Endothelial cell of umbilical vein (primary cell): ENCODE data around the gene CNNM4. TPM values are rescaled to one million over a fixed set of nuclear protein-coding genes. Genes with fewer than 3 reads are reported as not detected.
A peak's percentile ranks its signal among the peaks of the same experiment; 100 is the strongest.

Experiments used
- BruUV-seq: library from RNA; stranded (reverse); fragments of 400-500 nt; replicated peaks from 2 replicates; lab custom pipeline; 2021; lab: Mats Ljungman, UMichigan
- CTCF ChIA-PET: fragments of 300-600, 350-600 bp; sonication (Branson Sonifier 250); formaldehyde crosslinking; loops from one replicate; lab custom pipeline; 2021; ENCODE audit warnings: antibody characterized with exemption, inconsistent platforms; lab: Charles Lee
- POLR2A ChIA-PET: fragments of 300-600, 350-600 bp; sonication (Branson Sonifier 250); formaldehyde crosslinking; loops from one replicate; lab custom pipeline; 2021; ENCODE audit warnings: antibody characterized with exemption, inconsistent platforms; lab: Charles Lee
- DNase-seq: peaks from one replicate; pipeline ENCODE4 v3.0.0-alpha.2; 2011; ENCODE audit warnings: low read depth, low spot score
- FAIRE-seq: peaks from 2 replicates; lab custom pipeline; 2011; peaks lifted over from hg19 to GRCh38; lab: Jason Lieb, UNC
- H2AFZ ChIP-seq: 2 replicates; pipeline ENCODE4 v1.6.0; 2012; ENCODE audit warnings: low read depth, low read length, control low read depth, inconsistent platforms
- H3K27ac ChIP-seq: 2 replicates; pipeline ENCODE4 v1.5.1; 2011; ENCODE audit warnings: low read depth, mild to moderate bottlenecking, control low read depth, low read length, moderate library complexity; ENCODE audit not compliant: insufficient read depth
- H3K27me3 ChIP-seq, 2 experiments: 2 replicates each; pipeline versions ENCODE4 v1.6.0 to v1.6.1; 2011; ENCODE audit warnings: low read length in 2 of 2, mixed read lengths in 1 of 2; ENCODE audit not compliant: control insufficient read depth in 2 of 2, insufficient read depth in 2 of 2
- H3K36me3 ChIP-seq, 2 experiments: 2 replicates in 1 of 2; 3 replicates in 1 of 2; pipeline ENCODE4 v1.5.1; 2011; ENCODE audit warnings: low read length in 2 of 2, mild to moderate bottlenecking in 1 of 2, moderate library complexity in 1 of 2; ENCODE audit not compliant: control insufficient read depth in 2 of 2, insufficient read depth in 2 of 2; ENCODE audit errors: extremely low read depth in 1 of 2
- H3K4me1 ChIP-seq: 3 replicates; pipeline ENCODE4 v1.5.1; 2011; ENCODE audit warnings: mild to moderate bottlenecking, low read length; ENCODE audit not compliant: control insufficient read depth, insufficient read depth; ENCODE audit errors: extremely low read depth
- H3K4me2 ChIP-seq: 2 replicates; pipeline ENCODE4 v1.6.1; 2011; ENCODE audit warnings: low read length, control low read depth, mixed read lengths; ENCODE audit not compliant: insufficient read depth
- H3K4me3 ChIP-seq, 3 experiments: fragments of 200-600 bp in 1 of 3; sonication (generic), shearing (Covaris generic) in 1 of 3; replicated peaks in 1 of 3; 2 replicates each; pipeline ENCODE4 v1.5.1; 2011 to 2016; ENCODE audit warnings: control low read depth in 3 of 3, low read length in 3 of 3, mild to moderate bottlenecking in 2 of 3, inconsistent platforms in 1 of 3, low read depth in 1 of 3, moderate library complexity in 1 of 3; ENCODE audit not compliant: insufficient read depth in 1 of 3
- H3K79me2 ChIP-seq: 2 replicates; pipeline ENCODE4 v1.6.0; 2012; ENCODE audit warnings: low read length, inconsistent platforms; ENCODE audit not compliant: control insufficient read depth, insufficient read depth
- H3K9ac ChIP-seq: replicated peaks from 2 replicates; pipeline ENCODE3; 2011; ENCODE audit warnings: low read length, control low read depth; ENCODE audit not compliant: insufficient read depth; ENCODE audit errors: extremely low read depth
- H3K9me1 ChIP-seq: replicated peaks from 3 replicates; pipeline ENCODE4 v1.6.0; 2011; ENCODE audit warnings: mild to moderate bottlenecking, low read length; ENCODE audit not compliant: control insufficient read depth, insufficient read depth; ENCODE audit errors: extremely low read depth
- H3K9me3 ChIP-seq: replicated peaks from 2 replicates; pipeline ENCODE4 v1.5.1; 2012; ENCODE audit warnings: low read length, inconsistent platforms; ENCODE audit not compliant: control insufficient read depth, insufficient read depth
- H4K20me1 ChIP-seq: replicated peaks from 2 replicates; pipeline ENCODE3; 2011; ENCODE audit warnings: mild to moderate bottlenecking, low read length; ENCODE audit not compliant: control insufficient read depth, insufficient read depth; ENCODE audit errors: extremely low read depth
- CTCF ChIP-seq, 2 donors: IDR thresholded peaks; 1 replicate in 1 of 2; 2 replicates in 1 of 2; pipeline ENCODE4 v1.5.1; 2011; ENCODE audit warnings: low read length in 2 of 2, mild to moderate bottlenecking in 2 of 2, moderate library complexity in 2 of 2, control low read depth in 1 of 2, inconsistent platforms in 1 of 2, low read depth in 1 of 2; ENCODE audit not compliant: insufficient read depth in 1 of 2; ENCODE audit errors: extremely low read depth in 1 of 2
- EZH2 ChIP-seq: IDR thresholded peaks from 2 replicates; pipeline ENCODE4 v1.6.1; 2012; ENCODE audit warnings: borderline replicate concordance, low read depth, mild to moderate bottlenecking, moderate library complexity, low read length, inconsistent platforms; ENCODE audit not compliant: severe bottlenecking
- FOS ChIP-seq: IDR thresholded peaks from 2 replicates; pipeline ENCODE4 v1.6.1; 2011; ENCODE audit warnings: mild to moderate bottlenecking, low read length, moderate library complexity, borderline replicate concordance; ENCODE audit not compliant: insufficient read depth
- GATA2 ChIP-seq: IDR thresholded peaks from 2 replicates; pipeline ENCODE4 v1.7.0; 2011; ENCODE audit warnings: low read depth, mild to moderate bottlenecking, moderate library complexity, mixed read lengths, low read length; ENCODE audit not compliant: insufficient read length, insufficient read depth
- JUN ChIP-seq: IDR thresholded peaks from 2 replicates; pipeline ENCODE4 v1.6.1; 2011; ENCODE audit warnings: borderline replicate concordance, low read depth; ENCODE audit not compliant: insufficient read length, insufficient read depth
- MAX ChIP-seq: IDR thresholded peaks from 2 replicates; pipeline ENCODE4 v1.6.1; 2011; ENCODE audit not compliant: insufficient read depth, insufficient read length
- MYC ChIP-seq: IDR thresholded peaks from one replicate; pipeline ENCODE4 v1.6.1; 2011; ENCODE audit warnings: mild to moderate bottlenecking, low read depth, low read length
- POLR2A ChIP-seq: IDR thresholded peaks from 2 replicates; pipeline ENCODE4 v1.6.1; 2012; ENCODE audit warnings: low read depth, mild to moderate bottlenecking, control low read depth, low read length
- POLR2AphosphoS5 ChIP-seq: IDR thresholded peaks from 2 replicates; pipeline ENCODE4 v1.6.1; 2012; ENCODE audit warnings: low read depth, mild to moderate bottlenecking, control low read depth, low read length, moderate library complexity; ENCODE audit not compliant: insufficient read depth
- dilution Hi-C: fragments of 300-500 bp; cut with MboI; formaldehyde crosslinking; loops from one replicate; pipeline ENCODE4 v1.15.0; 2019; ENCODE audit warnings: low sequenced_read_pairs; ENCODE audit not compliant: extremely low pct_ligation_motif_present
- intact Hi-C: fragments of 100-400 bp; cut with micrococcal nuclease; formaldehyde crosslinking; loops from one replicate; pipeline ENCODE4 v1.10.0; 2022
- polyA plus RNA-seq, 4 experiments: library from polyadenylated mRNA; depleted of rRNA in 3 of 4; stranded (reverse) in 3 of 4; unstranded in 1 of 4; fragments of >200 nt; gene quantifications; 2 replicates each; pipeline versions ENCODE4 v1.2.1 to v1.2.3, GENCODE V29; 2011 to 2012; ENCODE audit warnings: missing spikeins in 1 of 4
- total RNA-seq: library from RNA; stranded (reverse); gene quantifications from 2 replicates; pipeline ENCODE4 v1.2.3, GENCODE V29; 2021

Gene CNNM4
- total and polyA plus RNA-seq, 2 donors (not counting 3 experiments of a cell fraction or from before 2014, with no cell fraction given) = 4.7 to 5.3 TPM

- ChIA-PET POLR2A (interaction anchor here (0.7 to 1.9 kb wide), 6 partner anchors 11 to 254 kb away, joined by 3 to 14 read pairs (median 5); partner anchors contain the start of gene CNNM3), CTCF (interaction anchor here (0.6 to 4.3 kb wide), 24 partner anchors 10 to 254 kb away, joined by 3 to 81 read pairs (median 6); partner anchors contain the start of genes ANKRD36, CNNM3 and SEMA4C)
Observed at GRCh38 chr2:96857667-96858372, 97.1 kb downstream of the CNNM4 start, which contains the start of gene ANKRD39. ANKRD39 (minus strand) TSS chr2:96858016; CDS start chr2:96857987, 29 bp downstream.

More at GRCh38 chr2:96857667-96858372, 97.1 kb downstream of the CNNM4 start, which contains the start of gene ANKRD39:
- H2AFZ ChIP-seq = peak within 1 kb of the TSS; percentile 84
- H3K27me3 ChIP-seq = no peaks in the 10 kb centered on the region
- peaks cover 0 to 20% of the 10 kb centered on the region in 2 experiments for H3K36me3 ChIP-seq
- BruUV-seq = no TSS peak
- dilution Hi-C loops (no loop called here), intact Hi-C loops (loop anchor here (1.0 to 2.0 kb wide), 6 partner anchors 9 to 255 kb away; partner anchors contain the start of genes ANKRD36, CNNM3 and CNNM4)
- H3K79me2 ChIP-seq = peaks cover 3% of the 10 kb centered on the region
- H3K27ac ChIP-seq = peak within 1 kb of the TSS; percentile 10
- peak; percentile 99 for DNase-seq
- FAIRE-seq = peak; percentile 97
- peak within 1 kb of the TSS; percentile 42 for H3K9ac ChIP-seq
- H4K20me1 ChIP-seq = no peaks in the 10 kb centered on the region
- no peaks in the 10 kb centered on the region for H3K9me3 ChIP-seq
- TF ChIP-seq POLR2A = peak; percentile 86
- peak; percentile 21 for TF ChIP-seq MAX
- TF ChIP-seq CTCF (IDR thresholded peaks at IDR 0.05; ENCODE audit: extremely low read depth in 1 of 2, insufficient read depth in 1 of 2, low read depth in 1 of 2, low read length in 2 of 2) = peak; percentile 82 to 83
- no peak for TF ChIP-seq GATA2
- TF ChIP-seq JUN = no peak
- TF ChIP-seq MYC = no peak
- TF ChIP-seq FOS = no peak
- TF ChIP-seq EZH2 = no peak
- TF ChIP-seq POLR2AphosphoS5 = peak; percentile 80
- no peaks in the 10 kb centered on the region for H3K9me1 ChIP-seq
- peak within 1 kb of the TSS; percentile 29 to 53 (median 51) for H3K4me3 ChIP-seq
- H3K4me2 ChIP-seq = peak within 1 kb of the TSS; percentile 65
- H3K4me1 ChIP-seq = peaks cover 9% of the 10 kb centered on the region
